ENCODE results near the gene EHF. TPM values are rescaled to one million over a fixed set of nuclear protein-coding genes. Genes with fewer than 3 reads are reported as not detected.

Gene EHF
- polyA plus RNA-seq, 1 of the 3 experiments (the other 2 are of a cell fraction), result not detected

DNA sequence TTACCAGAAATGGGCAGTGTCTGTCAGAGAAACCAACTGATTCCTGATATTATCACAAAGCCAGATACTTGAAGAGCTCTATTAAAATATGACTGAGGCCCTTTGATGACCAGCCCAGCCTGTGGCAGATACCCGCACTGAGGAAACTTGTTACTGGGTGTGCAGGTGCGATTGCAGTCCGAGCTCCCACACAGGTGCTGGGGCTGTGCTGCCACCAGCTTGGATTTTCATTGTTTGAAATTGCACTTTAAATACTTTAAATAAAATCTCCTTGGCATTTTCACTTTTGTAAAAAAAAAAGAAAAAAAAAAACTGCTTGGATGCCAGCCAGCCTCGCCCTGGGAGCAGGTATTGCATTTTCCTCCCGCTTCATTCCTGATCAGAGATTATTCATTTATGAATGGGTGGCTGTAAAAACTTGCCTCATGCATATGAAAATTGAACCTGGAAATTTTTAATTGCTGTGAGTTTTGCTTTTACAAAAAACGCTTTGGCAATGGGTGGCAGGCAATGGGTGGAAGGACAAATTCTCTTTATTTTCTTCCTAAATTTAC is 21.2 kb downstream of the EHF start:
- 75% methylated on average over 6 of the region's 6 CpGs for WGBS (ENCODE audit: low lambda C conversion rate)
- POLR2A ChIA-PET, result no interaction called here
- no peak overlapping the region for H3K4me3 ChIP-seq (ENCODE audit: low read depth in 2 of 2, low read length in 1 of 2)

More for the DNA sequence above, 21.2 kb downstream of the EHF start:
- Histone ChIP-seq H3K36me3 (replicated peaks in 1 of 2; ENCODE audit: control insufficient read depth in 1 of 2, insufficient read depth in 2 of 2, low read length in 1 of 2) (no peaks in the 10 kb centered on the region), H3K9me2 (no peaks in the 10 kb centered on the region), H3K79me2 (ENCODE audit: insufficient read depth) (no peaks in the 10 kb centered on the region), H4K20me1 (ENCODE audit: insufficient read depth) (no peaks in the 10 kb centered on the region), H3K9me3 (no peaks in the 10 kb centered on the region), H2AFZ (ENCODE audit: low read depth) (no peak overlapping the region), H3K27me3 (ENCODE audit: insufficient read depth) (no peaks in the 10 kb centered on the region; the same call in 1 of the 2 replicates), H3K4me2 (no peak overlapping the region), H3K9ac (no peak overlapping the region), H3K27ac (ENCODE audit: low read depth in 2 of 2, low read length in 1 of 2) (no peak overlapping the region), H3F3A (replicated peaks; ENCODE audit: insufficient read depth) (no peaks in the 10 kb centered on the region), H3K4me1 (ENCODE audit: control insufficient read depth in 1 of 2, insufficient read depth in 2 of 2, low read depth in 1 of 2, low read length in 1 of 2) (peaks cover 0 to 2% of the 10 kb centered on the region in 2 experiments; a peak in 1 of 4 replicates)
- CTCF ChIA-PET, result interaction anchor here (0.7 kb wide), 1 partner anchor 39 kb away, joined by 3 read pairs; no protein-coding TSS in a partner anchor
- peak; percentile 23 for DNase-seq
- TF ChIP-seq TAF1 (IDR thresholded peaks at IDR 0.05; ENCODE audit: borderline replicate concordance, low read depth, low read length) (no peak), RXRA (IDR thresholded peaks at IDR 0.05; ENCODE audit: borderline replicate concordance, low read depth) (no peak), EZH2phosphoT487 (IDR thresholded peaks at IDR 0.05; ENCODE audit: borderline replicate concordance, low read depth) (no peak), MEF2A (IDR thresholded peaks at IDR 0.05; ENCODE audit: borderline replicate concordance, low read depth) (no peak), CHD2 (IDR thresholded peaks at IDR 0.05; ENCODE audit: low read length, partially characterized antibody) (no peak), ELF1 (IDR thresholded peaks at IDR 0.05) (no peak), MXI1 (IDR thresholded peaks at IDR 0.05; ENCODE audit: low read depth, low read length) (no peak), YY1 (IDR thresholded peaks at IDR 0.05; ENCODE audit: low read depth) (no peak), FOXJ3 (CRISPR knock-in tag; IDR thresholded peaks at IDR 0.05) (no peak)
- TF ChIP-seq, protein P1, sequence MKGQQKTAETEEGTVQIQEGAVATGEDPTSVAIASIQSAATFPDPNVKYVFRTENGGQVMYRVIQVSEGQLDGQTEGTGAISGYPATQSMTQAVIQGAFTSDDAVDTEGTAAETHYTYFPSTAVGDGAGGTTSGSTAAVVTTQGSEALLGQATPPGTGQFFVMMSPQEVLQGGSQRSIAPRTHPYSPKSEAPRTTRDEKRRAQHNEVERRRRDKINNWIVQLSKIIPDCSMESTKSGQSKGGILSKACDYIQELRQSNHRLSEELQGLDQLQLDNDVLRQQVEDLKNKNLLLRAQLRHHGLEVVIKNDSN (IDR thresholded peaks at IDR 0.05; ENCODE audit: borderline replicate concordance, low read depth), result no peak
- TF ChIP-seq, protein P2, sequence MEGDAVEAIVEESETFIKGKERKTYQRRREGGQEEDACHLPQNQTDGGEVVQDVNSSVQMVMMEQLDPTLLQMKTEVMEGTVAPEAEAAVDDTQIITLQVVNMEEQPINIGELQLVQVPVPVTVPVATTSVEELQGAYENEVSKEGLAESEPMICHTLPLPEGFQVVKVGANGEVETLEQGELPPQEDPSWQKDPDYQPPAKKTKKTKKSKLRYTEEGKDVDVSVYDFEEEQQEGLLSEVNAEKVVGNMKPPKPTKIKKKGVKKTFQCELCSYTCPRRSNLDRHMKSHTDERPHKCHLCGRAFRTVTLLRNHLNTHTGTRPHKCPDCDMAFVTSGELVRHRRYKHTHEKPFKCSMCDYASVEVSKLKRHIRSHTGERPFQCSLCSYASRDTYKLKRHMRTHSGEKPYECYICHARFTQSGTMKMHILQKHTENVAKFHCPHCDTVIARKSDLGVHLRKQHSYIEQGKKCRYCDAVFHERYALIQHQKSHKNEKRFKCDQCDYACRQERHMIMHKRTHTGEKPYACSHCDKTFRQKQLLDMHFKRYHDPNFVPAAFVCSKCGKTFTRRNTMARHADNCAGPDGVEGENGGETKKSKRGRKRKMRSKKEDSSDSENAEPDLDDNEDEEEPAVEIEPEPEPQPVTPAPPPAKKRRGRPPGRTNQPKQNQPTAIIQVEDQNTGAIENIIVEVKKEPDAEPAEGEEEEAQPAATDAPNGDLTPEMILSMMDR (IDR thresholded peaks at IDR 0.05), result no peak
- TF ChIP-seq, protein P3, sequence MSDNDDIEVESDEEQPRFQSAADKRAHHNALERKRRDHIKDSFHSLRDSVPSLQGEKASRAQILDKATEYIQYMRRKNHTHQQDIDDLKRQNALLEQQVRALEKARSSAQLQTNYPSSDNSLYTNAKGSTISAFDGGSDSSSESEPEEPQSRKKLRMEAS (IDR thresholded peaks at IDR 0.05; ENCODE audit: low read depth), result no peak
- TF ChIP-seq, protein P4, sequence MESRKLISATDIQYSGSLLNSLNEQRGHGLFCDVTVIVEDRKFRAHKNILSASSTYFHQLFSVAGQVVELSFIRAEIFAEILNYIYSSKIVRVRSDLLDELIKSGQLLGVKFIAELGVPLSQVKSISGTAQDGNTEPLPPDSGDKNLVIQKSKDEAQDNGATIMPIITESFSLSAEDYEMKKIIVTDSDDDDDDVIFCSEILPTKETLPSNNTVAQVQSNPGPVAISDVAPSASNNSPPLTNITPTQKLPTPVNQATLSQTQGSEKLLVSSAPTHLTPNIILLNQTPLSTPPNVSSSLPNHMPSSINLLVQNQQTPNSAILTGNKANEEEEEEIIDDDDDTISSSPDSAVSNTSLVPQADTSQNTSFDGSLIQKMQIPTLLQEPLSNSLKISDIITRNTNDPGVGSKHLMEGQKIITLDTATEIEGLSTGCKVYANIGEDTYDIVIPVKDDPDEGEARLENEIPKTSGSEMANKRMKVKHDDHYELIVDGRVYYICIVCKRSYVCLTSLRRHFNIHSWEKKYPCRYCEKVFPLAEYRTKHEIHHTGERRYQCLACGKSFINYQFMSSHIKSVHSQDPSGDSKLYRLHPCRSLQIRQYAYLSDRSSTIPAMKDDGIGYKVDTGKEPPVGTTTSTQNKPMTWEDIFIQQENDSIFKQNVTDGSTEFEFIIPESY (IDR thresholded peaks at IDR 0.05; ENCODE audit: borderline replicate concordance, low read depth), result no peak

Data from SK-N-SH (cell line).